H4 (cell line): Measurements from ENCODE around the gene MAPKBP1. TPM values are rescaled to one million over a fixed set of nuclear protein-coding genes. Genes with fewer than 3 reads are reported as not detected.
A peak's percentile ranks its signal among the peaks of the same experiment; 100 is the strongest.

Source experiments
- DNase-seq: peaks from one replicate; pipeline ENCODE4 v3.0.0-alpha.2; 2015; ENCODE audit warnings: low spot score
- total RNA-seq: library from RNA; depleted of rRNA; stranded (reverse); fragments of >200 nt; shearing (Covaris generic); gene quantifications from 2 replicates; pipeline ENCODE4 v1.2.3, GENCODE V29; 2014; rRNA removed

MAPKBP1 gene
- total RNA-seq, 1 experiment from 2014 or later, result 4.1 TPM

- DNase-seq, result no peak
Observed at GRCh38 chr15:41868321-41868720, 94.0 kb downstream of the MAPKBP1 start.

- DNase-seq, result no peak
Observed at GRCh38 chr15:41869770-41870688, 95.7 kb downstream of the MAPKBP1 start.

- DNase-seq, result peak; percentile 43
Observed at GRCh38 chr15:41870689-41871081, 96.4 kb downstream of the MAPKBP1 start.

- DNase-seq, result no peak
Observed at GRCh38 chr15:41871175-41871905, 97.1 kb downstream of the MAPKBP1 start.

GRCh38 chr15:41872166-41872747 lies 98.0 kb downstream of the MAPKBP1 start:
- DNase-seq, result no peak

GRCh38 chr15:41873711-41874110 lies 99.4 kb downstream of the MAPKBP1 start:
- no peak for DNase-seq

- no peak for DNase-seq
Observed at GRCh38 chr15:41874736-41875135, 100.5 kb downstream of the MAPKBP1 start.

GRCh38 chr15:41876007-41876406 lies 101.7 kb downstream of the MAPKBP1 start:
- no peak for DNase-seq

- no peak for DNase-seq
Observed at GRCh38 chr15:41876689-41877088, 102.4 kb downstream of the MAPKBP1 start.

Other genes with a start within 250 kb of the MAPKBP1 start
- 14.4 TPM in 2 replicates for gene RPAP1, start 230.2 kb upstream of the MAPKBP1 start, total RNA-seq
- 8.4 and 18.8 TPM in 2 replicates for gene TYRO3, start 215.3 kb upstream of the MAPKBP1 start, total RNA-seq
- gene MGA, start 114.1 kb upstream of the MAPKBP1 start, total RNA-seq, result 14.1 and 19.4 TPM in 2 replicates
- 9.2 and 9.4 TPM in 2 replicates for gene JMJD7, start 53.6 kb downstream of the MAPKBP1 start, total RNA-seq
- gene PLA2G4B, start 64.4 kb downstream of the MAPKBP1 start, total RNA-seq, result 0.62 TPM in 1 of 2 replicates, not detected in the other
- gene SPTBN5, start 119.6 kb downstream of the MAPKBP1 start, total RNA-seq, result not detected in 2 replicates
- 6.0 and 6.8 TPM in 2 replicates for gene EHD4, start 198.1 kb downstream of the MAPKBP1 start, total RNA-seq
- not detected in 2 replicates for gene PLA2G4E, start 246.6 kb downstream of the MAPKBP1 start, total RNA-seq